Esophagus squamous epithelium (tissue), 5 donors: ENCODE data around the gene EDA. TPM values are rescaled to one million over a fixed set of nuclear protein-coding genes. Genes with fewer than 3 reads are reported as not detected.

Source experiments
- DNase-seq: peaks from one replicate; lab custom pipeline; 2025; lab: John Stamatoyannopoulos, UW
- H3K27ac ChIP-seq, 4 donors: fragments of 200-600 bp; sonication (generic); one replicate each; pipeline ENCODE4 v1.5.1; 2016 to 2019; ENCODE audit warnings: mild to moderate bottlenecking in 1 of 4
- H3K27me3 ChIP-seq, 4 donors: fragments of 200-600 bp; sonication (generic); 1 replicate in 3 of 4; 2 replicates in 1 of 4; pipeline versions ENCODE4 v1.5.1 to v1.6.0; 2017 to 2021; ENCODE audit warnings: antibody characterized with exemption in 1 of 4
- H3K36me3 ChIP-seq, 3 donors: fragments of 200-600 bp; sonication (generic); one replicate each; pipeline ENCODE4 v1.5.1; 2016 to 2019
- H3K4me1 ChIP-seq, 3 donors: fragments of 200-600 bp; sonication (generic); one replicate each; pipeline ENCODE4 v1.5.1; 2017 to 2019
- H3K4me3 ChIP-seq, 4 donors: fragments of 200-600 bp; sonication (generic); 1 replicate in 3 of 4; 2 replicates in 1 of 4; pipeline ENCODE4 v1.5.1; 2016 to 2019; ENCODE audit warnings: mild to moderate bottlenecking in 2 of 4, moderate library complexity in 1 of 4
- H3K9me3 ChIP-seq, 3 donors: fragments of 200-600 bp; sonication (generic); one replicate each; pipeline ENCODE4 v1.5.1; 2016 to 2019
- POLR2A ChIP-seq, 4 donors: fragments of 450-650 bp; IDR thresholded peaks; one replicate each; pipeline ENCODE4 v1.6.1; 2017; ENCODE audit warnings: antibody characterized with exemption in 4 of 4, mild to moderate bottlenecking in 4 of 4, moderate library complexity in 3 of 4
- WGBS, 2 donors: methylation state at CpG; one replicate each; pipeline ENCODE4 v1.1.5; 2018; 5-methylcytosine and 5-hydroxymethylcytosine counted together
- intact Hi-C: fragments of 100-400 bp; cut with DNase I; formaldehyde crosslinking; loops from one replicate; pipeline ENCODE4 v1.15.0; 2022
- total RNA-seq, 4 donors: library from RNA; depleted of rRNA; stranded (reverse); fragments of >200 nt; gene quantifications; one replicate each; pipeline ENCODE4 v1.1.0, GENCODE V29; 2016
- TF ChIP-seq, protein P1 (sequence below), 6 experiments: fragments of 450-650 bp in 4 of 6; fragments of 200-600 bp in 2 of 6; sonication (generic) in 2 of 6; IDR thresholded peaks; one replicate each; pipeline ENCODE4 v1.5.1; 2016 to 2019; ENCODE audit warnings: antibody characterized with exemption in 6 of 6, mild to moderate bottlenecking in 4 of 6, moderate library complexity in 4 of 6
- donor health status: DM: yes; HTN: yes; CAD: no.

The EDA gene
- total RNA-seq, 4 donors from 2014 or later, result 1.5 to 2.9 (median 2.4) TPM

DNA sequence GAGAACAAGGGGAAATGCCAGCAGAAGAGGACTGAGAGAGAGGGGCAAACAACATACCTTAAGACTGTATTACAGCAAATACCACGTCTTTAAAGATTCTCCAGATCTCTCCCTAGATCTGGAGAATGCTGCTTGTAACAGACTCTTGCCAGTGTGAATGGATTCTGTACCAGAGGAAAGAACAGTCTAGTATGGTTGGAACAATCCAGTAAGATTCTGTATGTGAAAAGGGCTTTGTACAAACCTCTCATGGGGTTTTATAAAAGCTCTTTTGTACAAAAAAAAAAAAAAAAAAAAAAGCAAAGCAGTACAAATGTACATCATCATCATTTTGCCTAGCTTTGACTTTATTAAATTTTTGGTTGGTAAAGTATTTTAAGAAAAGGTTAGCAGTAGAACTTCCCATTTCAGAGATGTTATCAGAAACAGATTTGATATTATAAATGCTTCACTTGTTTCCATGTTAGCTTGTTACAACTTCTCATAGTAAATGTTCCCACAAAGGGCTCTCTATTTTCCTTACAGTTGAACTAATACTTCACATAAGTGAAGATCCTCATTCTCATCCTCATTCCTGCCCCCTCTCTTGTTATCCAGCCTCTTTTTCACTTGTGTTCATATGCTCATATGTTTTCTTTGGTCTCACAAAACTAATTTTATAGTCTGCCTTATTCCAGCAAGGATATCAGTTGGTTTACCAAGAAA lies 144.2 kb downstream of the EDA start:
- no peak for DNase-seq
- 38 to 57% methylated on average over 1 of the region's 1 CpG for WGBS, 2 donors
- H3K27ac ChIP-seq, result no peak overlapping the region
- H3K27me3 ChIP-seq, result no peaks in the 10 kb centered on the region
- H3K4me1 ChIP-seq, result no peaks in the 10 kb centered on the region
- intact Hi-C loops, result no loop called here
- H3K36me3 ChIP-seq, result no peaks in the 10 kb centered on the region
- no peak overlapping the region for H3K4me3 ChIP-seq
- TF ChIP-seq, protein P1, sequence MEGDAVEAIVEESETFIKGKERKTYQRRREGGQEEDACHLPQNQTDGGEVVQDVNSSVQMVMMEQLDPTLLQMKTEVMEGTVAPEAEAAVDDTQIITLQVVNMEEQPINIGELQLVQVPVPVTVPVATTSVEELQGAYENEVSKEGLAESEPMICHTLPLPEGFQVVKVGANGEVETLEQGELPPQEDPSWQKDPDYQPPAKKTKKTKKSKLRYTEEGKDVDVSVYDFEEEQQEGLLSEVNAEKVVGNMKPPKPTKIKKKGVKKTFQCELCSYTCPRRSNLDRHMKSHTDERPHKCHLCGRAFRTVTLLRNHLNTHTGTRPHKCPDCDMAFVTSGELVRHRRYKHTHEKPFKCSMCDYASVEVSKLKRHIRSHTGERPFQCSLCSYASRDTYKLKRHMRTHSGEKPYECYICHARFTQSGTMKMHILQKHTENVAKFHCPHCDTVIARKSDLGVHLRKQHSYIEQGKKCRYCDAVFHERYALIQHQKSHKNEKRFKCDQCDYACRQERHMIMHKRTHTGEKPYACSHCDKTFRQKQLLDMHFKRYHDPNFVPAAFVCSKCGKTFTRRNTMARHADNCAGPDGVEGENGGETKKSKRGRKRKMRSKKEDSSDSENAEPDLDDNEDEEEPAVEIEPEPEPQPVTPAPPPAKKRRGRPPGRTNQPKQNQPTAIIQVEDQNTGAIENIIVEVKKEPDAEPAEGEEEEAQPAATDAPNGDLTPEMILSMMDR (IDR thresholded peaks at IDR 0.05), result no peak
- no peak for TF ChIP-seq POLR2A (IDR thresholded peaks at IDR 0.05)
- no peaks in the 10 kb centered on the region for H3K9me3 ChIP-seq

DNA sequence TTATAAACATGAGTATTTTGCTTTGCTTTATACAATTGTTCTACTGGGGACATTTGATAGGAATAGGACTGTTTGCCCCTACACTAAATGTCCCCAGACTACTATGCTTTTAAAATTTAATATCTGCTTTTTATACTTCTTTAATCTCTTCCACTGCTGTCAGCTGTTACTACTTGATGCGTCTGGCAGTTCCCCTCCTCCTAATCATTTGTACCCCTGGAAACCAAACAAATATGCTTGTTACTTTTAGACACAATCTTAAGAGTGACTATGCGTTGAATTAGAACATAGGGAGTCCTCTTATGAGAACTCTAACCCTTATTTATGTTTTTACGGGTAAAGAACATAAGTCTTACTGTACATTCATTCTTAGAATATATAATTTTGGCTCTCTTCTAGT lies 145.7 kb downstream of the EDA start:
- Histone ChIP-seq H3K9me3 (no peaks in the 10 kb centered on the region), H3K27ac (no peak overlapping the region), H3K36me3 (no peaks in the 10 kb centered on the region), H3K27me3 (no peaks in the 10 kb centered on the region), H3K4me1 (no peaks in the 10 kb centered on the region), H3K4me3 (no peak overlapping the region)
- DNase-seq, result no peak
- WGBS, 2 donors, result 59 to 100% methylated on average over 2 to 3 of the region's 3 CpGs
- TF ChIP-seq, protein P1 (IDR thresholded peaks at IDR 0.05), result no peak
- TF ChIP-seq POLR2A (IDR thresholded peaks at IDR 0.05), result no peak
- intact Hi-C loops, result no loop called here

DNA sequence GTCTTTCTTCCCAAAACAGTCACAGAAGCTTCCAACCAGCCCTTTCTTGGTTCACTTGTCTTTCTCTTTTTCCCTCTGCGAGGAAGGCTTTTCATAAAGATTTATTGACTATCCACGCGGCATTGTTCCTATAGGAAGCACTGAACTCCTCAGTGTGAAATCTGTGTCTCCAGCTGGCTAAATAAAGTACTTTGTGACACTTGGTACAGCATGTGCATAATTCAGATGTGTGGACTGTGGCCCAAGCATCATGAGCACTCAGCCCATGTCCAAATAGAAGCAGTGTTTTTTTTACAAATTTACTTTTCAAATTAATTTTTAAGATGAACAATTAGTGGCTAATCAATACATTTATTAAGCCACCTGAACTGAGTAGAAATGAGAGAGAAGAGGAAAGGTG lies 146.4 kb downstream of the EDA start:
- no peak for TF ChIP-seq POLR2A (IDR thresholded peaks at IDR 0.05)
- TF ChIP-seq, protein P1 (IDR thresholded peaks at IDR 0.05), result no peak
- intact Hi-C loops, result no loop called here

DNA sequence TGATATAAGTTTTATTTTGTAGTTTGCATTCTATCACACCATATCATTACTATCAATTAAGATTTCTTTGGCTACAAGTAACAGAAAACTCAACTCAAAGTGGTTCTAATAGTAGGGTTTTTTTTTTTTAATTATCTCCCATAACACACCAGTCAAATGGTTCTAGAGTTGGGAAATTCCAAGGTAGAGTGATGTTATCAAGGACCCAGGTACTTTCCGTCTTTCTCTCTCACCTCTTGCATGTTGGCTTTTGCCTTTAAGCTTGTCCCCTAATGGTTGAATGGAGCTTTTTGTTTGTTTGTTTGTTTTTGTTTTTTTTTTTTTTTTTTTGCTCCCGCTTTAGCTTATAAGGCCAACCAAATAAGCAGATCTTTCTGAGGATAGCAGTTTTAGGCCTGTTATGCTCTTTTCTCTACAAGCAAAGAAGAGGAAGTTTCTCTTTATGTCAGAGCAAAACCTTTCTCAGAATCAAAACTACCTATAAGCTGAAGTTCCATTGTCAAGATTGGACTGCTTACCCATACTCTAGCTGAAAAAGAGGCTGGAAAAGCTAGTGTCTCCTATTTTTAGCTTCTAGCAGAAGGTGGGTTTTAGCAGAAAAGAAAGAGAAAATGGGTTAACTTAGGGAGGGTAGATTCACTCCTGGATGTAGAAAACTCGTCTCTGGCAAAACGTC lies 177.5 kb downstream of the EDA start:
- 43 to 65% methylated on average over 4 of the region's 4 CpGs for WGBS, 2 donors
- TF ChIP-seq POLR2A (IDR thresholded peaks at IDR 0.05), result no peak
- TF ChIP-seq, protein P1 (IDR thresholded peaks at IDR 0.05), result no peak

More for the DNA sequence above, 146.4 kb downstream of the EDA start:
- DNase-seq, result no peak
- H3K4me1 ChIP-seq, result no peaks in the 10 kb centered on the region
- no peaks in the 10 kb centered on the region for H3K36me3 ChIP-seq
- H3K4me3 ChIP-seq, result no peak overlapping the region
- no peaks in the 10 kb centered on the region for H3K9me3 ChIP-seq
- WGBS, 2 donors, result 73 to 81% methylated on average over 3 of the region's 3 CpGs
- H3K27ac ChIP-seq, result no peak overlapping the region
- no peaks in the 10 kb centered on the region for H3K27me3 ChIP-seq

DNA sequence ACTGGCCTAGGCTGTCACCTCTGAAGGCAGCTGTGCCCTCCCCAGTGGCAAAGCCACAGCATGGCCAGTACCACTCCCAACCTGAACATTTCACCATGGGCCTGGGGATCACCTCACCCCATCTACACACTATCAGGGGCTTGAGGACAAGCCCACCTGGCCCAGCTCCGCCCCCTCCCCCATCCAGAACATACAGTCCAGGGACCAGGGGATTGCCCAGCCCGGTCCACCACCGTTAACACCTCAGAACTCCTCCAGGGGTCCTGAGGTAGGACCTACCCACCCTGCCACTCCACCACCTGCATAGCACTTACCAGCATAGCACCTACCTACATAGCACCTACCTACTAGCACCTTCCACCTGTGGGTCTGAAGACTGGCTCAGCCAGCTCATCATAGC lies 179.8 kb downstream of the EDA start:
- no peak for TF ChIP-seq POLR2A (IDR thresholded peaks at IDR 0.05)
- TF ChIP-seq, protein P1 (IDR thresholded peaks at IDR 0.05), result no peak
- intact Hi-C loops, result no loop called here
- H3K4me1 ChIP-seq, result no peaks in the 10 kb centered on the region
- DNase-seq, result no peak
- H3K4me3 ChIP-seq, result no peak overlapping the region
- no peak overlapping the region for H3K27ac ChIP-seq
- no peaks in the 10 kb centered on the region for H3K36me3 ChIP-seq
- no CpG with 5 or more reads among the region's 3 CpGs for WGBS, 2 donors
- H3K27me3 ChIP-seq, result no peaks in the 10 kb centered on the region
- no peaks in the 10 kb centered on the region for H3K9me3 ChIP-seq

More for the DNA sequence above, 177.5 kb downstream of the EDA start:
- Histone ChIP-seq H3K36me3 (no peaks in the 10 kb centered on the region), H3K4me3 (no peak overlapping the region), H3K9me3 (no peaks in the 10 kb centered on the region), H3K27ac (no peak overlapping the region), H3K27me3 (no peaks in the 10 kb centered on the region), H3K4me1 (no peaks in the 10 kb centered on the region)
- intact Hi-C loops, result no loop called here
- no peak for DNase-seq
